OCI-LY1 (cell line): ENCODE results near the gene DAND5.

Experiments used
- CTCF ChIP-seq: fragments of 200-600 bp; sonication (generic), shearing (Covaris generic); IDR thresholded peaks from 2 replicates; pipeline ENCODE4 v1.5.1; 2017; ENCODE audit warnings: mild to moderate bottlenecking, antibody characterized with exemption, low read length, moderate library complexity, mixed read lengths
- EZH2 ChIP-seq: fragments of 200-600 bp; sonication (generic), shearing (Covaris generic); IDR thresholded peaks from 2 replicates; pipeline ENCODE4 v1.8.0; 2017; ENCODE audit warnings: borderline replicate concordance, mixed run types, mild to moderate bottlenecking, antibody characterized with exemption, low read length, moderate library complexity, mixed read lengths

DNA sequence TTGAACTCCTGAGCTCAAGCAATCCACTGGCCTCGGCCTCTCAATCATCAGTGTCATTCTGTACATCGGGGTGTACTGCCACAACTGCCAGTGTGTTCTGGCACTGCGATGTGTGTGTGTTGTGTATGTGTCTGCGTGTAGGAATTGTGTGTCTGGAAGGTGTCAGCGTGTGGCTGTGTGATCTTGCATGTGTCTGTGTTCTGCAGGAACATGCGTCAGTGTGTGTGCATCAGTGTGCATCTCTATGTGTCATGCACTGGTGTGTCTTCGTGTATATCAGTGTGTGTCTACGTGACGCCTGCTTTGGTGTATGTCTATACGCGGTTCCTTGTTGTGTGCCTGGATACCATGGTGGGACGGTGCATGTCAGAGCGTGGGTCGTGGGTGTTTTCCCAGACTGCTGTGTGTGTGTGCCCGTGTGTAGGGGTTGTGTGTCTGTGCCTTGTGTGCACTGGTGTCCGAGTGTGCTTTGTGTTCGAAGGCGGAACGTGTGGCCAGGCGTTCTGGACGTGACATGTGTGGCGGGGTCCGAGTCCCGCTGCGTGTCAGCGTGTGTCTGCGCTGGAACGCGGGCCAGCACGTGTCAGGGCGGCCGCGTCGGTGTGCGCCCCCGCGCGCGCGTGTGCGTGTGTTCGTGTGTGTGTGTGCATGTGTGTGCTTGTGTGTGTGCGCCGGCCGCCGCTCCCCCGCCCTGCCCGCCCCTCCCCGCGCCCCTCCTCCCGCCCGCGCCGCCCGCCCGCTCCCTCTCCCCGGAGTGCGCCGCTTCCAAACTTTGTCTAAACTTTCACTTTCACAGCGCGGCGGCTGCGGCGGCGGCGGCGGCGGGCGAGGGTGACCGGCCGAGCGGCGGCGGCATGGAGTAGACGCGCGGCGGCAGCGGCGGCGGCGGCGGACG, 25.6 kb downstream of the DAND5 start, which contains the start of gene NFIX:
- TF ChIP-seq CTCF (no peak), EZH2 (no peak)
